ENCODE data around the gene LRRC1.

DNA sequence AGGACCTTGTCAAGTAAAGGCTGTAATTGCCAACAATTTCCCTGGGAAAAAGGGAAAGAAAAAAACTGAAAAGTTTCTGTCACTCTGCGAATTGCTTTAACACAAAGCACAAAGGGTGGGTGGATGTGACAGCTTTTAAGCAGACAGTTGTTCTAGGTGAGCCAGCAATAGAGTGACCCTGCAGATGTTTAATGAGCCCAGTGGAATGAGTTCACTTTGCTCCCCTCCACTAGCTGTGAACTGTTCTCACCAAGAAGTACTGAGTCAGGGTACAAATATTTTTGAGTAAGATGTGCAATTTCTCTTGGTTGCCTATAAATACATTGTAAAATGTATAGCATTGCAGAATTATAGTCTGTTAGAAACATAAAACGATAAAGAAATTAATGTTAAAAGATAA, 26.2 kb upstream of the LRRC1 start:
- TF ChIP-seq, protein P1, sequence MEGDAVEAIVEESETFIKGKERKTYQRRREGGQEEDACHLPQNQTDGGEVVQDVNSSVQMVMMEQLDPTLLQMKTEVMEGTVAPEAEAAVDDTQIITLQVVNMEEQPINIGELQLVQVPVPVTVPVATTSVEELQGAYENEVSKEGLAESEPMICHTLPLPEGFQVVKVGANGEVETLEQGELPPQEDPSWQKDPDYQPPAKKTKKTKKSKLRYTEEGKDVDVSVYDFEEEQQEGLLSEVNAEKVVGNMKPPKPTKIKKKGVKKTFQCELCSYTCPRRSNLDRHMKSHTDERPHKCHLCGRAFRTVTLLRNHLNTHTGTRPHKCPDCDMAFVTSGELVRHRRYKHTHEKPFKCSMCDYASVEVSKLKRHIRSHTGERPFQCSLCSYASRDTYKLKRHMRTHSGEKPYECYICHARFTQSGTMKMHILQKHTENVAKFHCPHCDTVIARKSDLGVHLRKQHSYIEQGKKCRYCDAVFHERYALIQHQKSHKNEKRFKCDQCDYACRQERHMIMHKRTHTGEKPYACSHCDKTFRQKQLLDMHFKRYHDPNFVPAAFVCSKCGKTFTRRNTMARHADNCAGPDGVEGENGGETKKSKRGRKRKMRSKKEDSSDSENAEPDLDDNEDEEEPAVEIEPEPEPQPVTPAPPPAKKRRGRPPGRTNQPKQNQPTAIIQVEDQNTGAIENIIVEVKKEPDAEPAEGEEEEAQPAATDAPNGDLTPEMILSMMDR (IDR thresholded peaks at IDR 0.05), result no peak
- no peak for TF ChIP-seq POLR2A (IDR thresholded peaks at IDR 0.05)
